HCT116 (cell line): ENCODE results near the gene SLC35E4. TPM values are rescaled to one million over a fixed set of nuclear protein-coding genes. Genes with fewer than 3 reads are reported as not detected.

Experiments
- ATAC-seq: fragments of 200-7000 bp; cut with Tn5 transposase; 2 replicates; pipeline ENCODE4 v1.9.1; 2020; ENCODE audit warnings: mild to moderate bottlenecking, moderate library complexity
- BruUV-seq: library from RNA; stranded (reverse); fragments of 400-500 nt; replicated peaks from 2 replicates; lab custom pipeline; 2021; lab: Mats Ljungman, UMichigan
- CTCF ChIA-PET: fragments of 300-600 bp; sonication (Branson Sonifier 250); formaldehyde crosslinking; loops from one replicate; lab custom pipeline; 2021; ENCODE audit warnings: antibody characterized with exemption; lab: Charles Lee
- POLR2A ChIA-PET: fragments of 300-600, 350-600 bp; sonication (Branson Sonifier 250); formaldehyde crosslinking; loops from one replicate; lab custom pipeline; 2021; ENCODE audit warnings: antibody characterized with exemption; lab: Charles Lee
- RAD21 ChIA-PET, 2 experiments: fragments of 300-600 bp; sonication (Branson Sonifier 250); formaldehyde crosslinking; loops; one replicate each; lab custom pipeline; 2023; ENCODE audit warnings: low total read pairs in 2 of 2; ENCODE audit not compliant: uncharacterized antibody in 2 of 2, unreplicated experiment in 2 of 2, low non-redundant PET in 1 of 2; lab: Charles Lee
- DNase-seq: peaks from one replicate; pipeline ENCODE4 v3.0.0-alpha.2; 2010; ENCODE audit warnings: low read depth, low spot score
- H2AFZ ChIP-seq: fragments of 200-600 bp; shearing (Covaris generic), sonication (generic); 2 replicates; pipeline ENCODE4 v1.6.1; 2017; ENCODE audit warnings: low read depth, mixed run types, mixed read lengths, antibody characterized with exemption, low read length; ENCODE audit not compliant: poor library complexity, severe bottlenecking
- H3K27ac ChIP-seq: 2 replicates; pipeline ENCODE4 v1.5.1; 2012; ENCODE audit warnings: low read depth, low read length
- H3K27me3 ChIP-seq: fragments of 200-600 bp; sonication (generic); 2 replicates; pipeline ENCODE4 v1.6.1; 2016; ENCODE audit warnings: mixed run types, low read length, mixed read lengths; ENCODE audit not compliant: insufficient read depth
- H3K36me3 ChIP-seq, 2 experiments: fragments of 200-500 bp in 1 of 2; fragments of 200-600 bp in 1 of 2; sonication (Bioruptor generic) in 1 of 2; sonication (generic) in 1 of 2; 2 replicates each; pipeline versions ENCODE4 v1.5.1 to v1.6.1; 2014 to 2016; ENCODE audit warnings: low read length in 2 of 2, inconsistent platforms in 1 of 2, mixed read lengths in 1 of 2, mixed run types in 1 of 2; ENCODE audit not compliant: insufficient read depth in 2 of 2, control insufficient read depth in 1 of 2
- H3K4me1 ChIP-seq, 2 experiments: fragments of 200-600 bp in 1 of 2; sonication (generic) in 1 of 2; 2 replicates each; pipeline versions ENCODE4 v1.5.1 to v1.6.1; 2012 to 2017; ENCODE audit warnings: low read length in 2 of 2, inconsistent platforms in 1 of 2, mild to moderate bottlenecking in 1 of 2, mixed read lengths in 1 of 2, mixed run types in 1 of 2, moderate library complexity in 1 of 2; ENCODE audit not compliant: insufficient read depth in 2 of 2, control insufficient read depth in 1 of 2
- H3K4me2 ChIP-seq: fragments of 200-600 bp; sonication (generic); 2 replicates; pipeline ENCODE4 v1.6.1; 2017; ENCODE audit warnings: mixed run types, low read length, mixed read lengths
- H3K4me3 ChIP-seq, 2 experiments: fragments of 200-600 bp in 1 of 2; sonication (generic) in 1 of 2; replicated peaks in 1 of 2; 2 replicates each; pipeline ENCODE4 v1.5.1; 2011 to 2016; ENCODE audit warnings: low read length in 2 of 2, control low read depth in 1 of 2, low read depth in 1 of 2, mild to moderate bottlenecking in 1 of 2, mixed read lengths in 1 of 2, mixed run types in 1 of 2
- H3K79me2 ChIP-seq: fragments of 200-600 bp; sonication (generic); 2 replicates; pipeline ENCODE4 v1.6.1; 2017; ENCODE audit warnings: mild to moderate bottlenecking, mixed run types, low read length, moderate library complexity, mixed read lengths; ENCODE audit not compliant: insufficient read depth
- H3K9ac ChIP-seq: fragments of 200-600 bp; sonication (generic); 2 replicates; pipeline ENCODE4 v1.6.1; 2016; ENCODE audit warnings: low read length, mixed read lengths
- H3K9me2 ChIP-seq: fragments of 200-600 bp; sonication (generic), shearing (Covaris generic); 2 replicates; pipeline ENCODE4 v1.6.1; 2017; ENCODE audit warnings: mixed run types, mild to moderate bottlenecking, moderate library complexity; ENCODE audit not compliant: insufficient read depth
- H3K9me3 ChIP-seq, 2 experiments: fragments of 200-500 bp in 1 of 2; fragments of 200-600 bp in 1 of 2; sonication (Bioruptor generic) in 1 of 2; sonication (generic) in 1 of 2; 2 replicates each; pipeline ENCODE4 v1.6.1; 2014 to 2017; ENCODE audit warnings: low read length in 2 of 2, mixed read lengths in 2 of 2, inconsistent platforms in 1 of 2, low read depth in 1 of 2, mild to moderate bottlenecking in 1 of 2, mixed run types in 1 of 2, moderate library complexity in 1 of 2; ENCODE audit not compliant: control insufficient read depth in 1 of 2, insufficient read depth in 1 of 2
- H4K20me1 ChIP-seq: fragments of 200-600 bp; sonication (generic), shearing (Covaris generic); 2 replicates; pipeline ENCODE4 v1.6.1; 2017; ENCODE audit warnings: mixed run types, mild to moderate bottlenecking, moderate library complexity; ENCODE audit not compliant: insufficient read depth
- CBX3 ChIP-seq: IDR thresholded peaks from 2 replicates; pipeline ENCODE4 v1.6.1; 2012; ENCODE audit warnings: low read depth
- CEBPB ChIP-seq: IDR thresholded peaks from 2 replicates; pipeline ENCODE4 v1.6.1; 2012; ENCODE audit warnings: low read depth
- ELF1 ChIP-seq: IDR thresholded peaks from 2 replicates; pipeline ENCODE4 v1.6.1; 2012; ENCODE audit warnings: low read depth, borderline replicate concordance
- EZH2 ChIP-seq: fragments of 200-600 bp; sonication (generic); IDR thresholded peaks from 2 replicates; pipeline ENCODE4 v1.6.1; 2017; ENCODE audit warnings: antibody characterized with exemption, mixed run types
- EZH2phosphoT487 ChIP-seq: fragments of 200-600 bp; IDR thresholded peaks from 2 replicates; pipeline ENCODE4 v1.6.1; 2018; ENCODE audit warnings: antibody characterized with exemption, borderline replicate concordance
- JUND ChIP-seq: IDR thresholded peaks from 2 replicates; pipeline ENCODE4 v1.6.1; 2012
- RAD21 ChIP-seq: IDR thresholded peaks from 2 replicates; pipeline ENCODE4 v1.6.1; 2012; ENCODE audit warnings: low read depth, mild to moderate bottlenecking
- SP1 ChIP-seq: IDR thresholded peaks from 2 replicates; pipeline ENCODE4 v1.6.1; 2012; ENCODE audit warnings: low read depth
- SRF ChIP-seq: IDR thresholded peaks from 2 replicates; pipeline ENCODE4 v1.6.1; 2012; ENCODE audit warnings: low read depth
- TCF7L2 ChIP-seq: IDR thresholded peaks from 2 replicates; pipeline ENCODE4 v1.7.0; 2011; ENCODE audit warnings: borderline replicate concordance, inconsistent platforms; ENCODE audit not compliant: insufficient read depth, insufficient read length; ENCODE audit errors: extremely low read depth
- YY1 ChIP-seq: IDR thresholded peaks from 2 replicates; pipeline ENCODE4 v1.6.1; 2011; ENCODE audit warnings: low read length, low read depth, moderate library complexity, mild to moderate bottlenecking; ENCODE audit not compliant: insufficient replicate concordance; ENCODE audit errors: extremely low read depth
- ZFX ChIP-seq: fragments of 450-650 bp; IDR thresholded peaks from 2 replicates; pipeline ENCODE4 v1.6.1; 2017
- intact Hi-C: fragments of 100-400 bp; cut with micrococcal nuclease; formaldehyde crosslinking; loops from 2 replicates; pipeline ENCODE4 v1.10.0; 2022
- total RNA-seq: library from RNA; stranded (reverse); gene quantifications from one replicate; pipeline ENCODE4 v1.2.1, GENCODE V29; 2021; ENCODE audit not compliant: unreplicated experiment
- TF ChIP-seq, protein P1 (sequence below): IDR thresholded peaks from 2 replicates; pipeline ENCODE4 v1.6.1; 2012; ENCODE audit warnings: low read depth
- TF ChIP-seq, protein P2 (sequence below), 3 experiments: fragments of 200-600 bp in 1 of 3; sonication (generic) in 1 of 3; IDR thresholded peaks in 2 of 3; conservative IDR thresholded peaks in 1 of 3; 2 replicates each; pipeline ENCODE4 v1.5.1; 2012 to 2017; ENCODE audit warnings: low read depth in 2 of 3, low read length in 2 of 3, antibody characterized with exemption in 1 of 3, borderline replicate concordance in 1 of 3, control low read depth in 1 of 3, mild to moderate bottlenecking in 1 of 3, mixed read lengths in 1 of 3, mixed run types in 1 of 3, moderate library complexity in 1 of 3; ENCODE audit not compliant: insufficient read depth in 1 of 3
- TF ChIP-seq, protein P3 (sequence below): IDR thresholded peaks from 2 replicates; pipeline ENCODE4 v1.6.1; 2012

The SLC35E4 gene
- total RNA-seq, 1 experiment from 2014 or later = 6.2 TPM

DNA sequence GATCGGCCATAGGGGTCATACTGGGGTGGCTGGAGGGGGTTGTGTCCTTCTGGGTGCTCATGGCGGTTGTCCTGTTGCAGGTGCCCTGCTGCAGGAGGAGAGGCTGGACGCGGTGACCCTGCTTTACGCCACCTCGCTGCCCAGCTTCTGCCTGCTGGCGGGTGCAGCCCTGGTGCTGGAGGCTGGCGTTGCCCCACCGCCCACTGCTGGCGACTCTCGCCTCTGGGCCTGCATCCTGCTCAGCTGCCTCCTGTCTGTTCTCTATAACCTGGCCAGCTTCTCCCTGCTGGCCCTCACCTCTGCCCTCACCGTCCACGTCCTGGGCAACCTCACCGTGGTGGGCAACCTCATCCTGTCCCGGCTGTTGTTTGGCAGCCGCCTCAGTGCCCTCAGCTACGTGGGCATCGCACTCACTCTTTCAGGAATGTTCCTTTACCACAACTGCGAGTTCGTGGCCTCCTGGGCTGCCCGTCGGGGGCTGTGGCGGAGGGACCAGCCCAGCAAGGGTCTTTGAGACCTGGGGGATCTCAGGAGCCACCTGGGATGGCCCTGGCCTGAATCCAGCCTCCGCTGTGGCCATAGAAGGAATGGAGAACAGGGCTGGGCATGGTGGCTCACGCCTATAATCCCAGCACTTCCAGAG is 11.1 kb downstream of the SLC35E4 start:
- H3K4me2 ChIP-seq = no peak overlapping the region
- CTCF ChIA-PET = no interaction called here
- ATAC-seq (no peak), DNase-seq (no peak)
- no peaks in the 10 kb centered on the region for H4K20me1 ChIP-seq
- no peaks in the 10 kb centered on the region for H3K79me2 ChIP-seq
- no peaks in the 10 kb centered on the region for H3K9me3 ChIP-seq
- RAD21 ChIA-PET = no interaction called here
- no peak overlapping the region for H3K9ac ChIP-seq
- no peaks in the 10 kb centered on the region for H3K9me2 ChIP-seq
- TF ChIP-seq, protein P1, sequence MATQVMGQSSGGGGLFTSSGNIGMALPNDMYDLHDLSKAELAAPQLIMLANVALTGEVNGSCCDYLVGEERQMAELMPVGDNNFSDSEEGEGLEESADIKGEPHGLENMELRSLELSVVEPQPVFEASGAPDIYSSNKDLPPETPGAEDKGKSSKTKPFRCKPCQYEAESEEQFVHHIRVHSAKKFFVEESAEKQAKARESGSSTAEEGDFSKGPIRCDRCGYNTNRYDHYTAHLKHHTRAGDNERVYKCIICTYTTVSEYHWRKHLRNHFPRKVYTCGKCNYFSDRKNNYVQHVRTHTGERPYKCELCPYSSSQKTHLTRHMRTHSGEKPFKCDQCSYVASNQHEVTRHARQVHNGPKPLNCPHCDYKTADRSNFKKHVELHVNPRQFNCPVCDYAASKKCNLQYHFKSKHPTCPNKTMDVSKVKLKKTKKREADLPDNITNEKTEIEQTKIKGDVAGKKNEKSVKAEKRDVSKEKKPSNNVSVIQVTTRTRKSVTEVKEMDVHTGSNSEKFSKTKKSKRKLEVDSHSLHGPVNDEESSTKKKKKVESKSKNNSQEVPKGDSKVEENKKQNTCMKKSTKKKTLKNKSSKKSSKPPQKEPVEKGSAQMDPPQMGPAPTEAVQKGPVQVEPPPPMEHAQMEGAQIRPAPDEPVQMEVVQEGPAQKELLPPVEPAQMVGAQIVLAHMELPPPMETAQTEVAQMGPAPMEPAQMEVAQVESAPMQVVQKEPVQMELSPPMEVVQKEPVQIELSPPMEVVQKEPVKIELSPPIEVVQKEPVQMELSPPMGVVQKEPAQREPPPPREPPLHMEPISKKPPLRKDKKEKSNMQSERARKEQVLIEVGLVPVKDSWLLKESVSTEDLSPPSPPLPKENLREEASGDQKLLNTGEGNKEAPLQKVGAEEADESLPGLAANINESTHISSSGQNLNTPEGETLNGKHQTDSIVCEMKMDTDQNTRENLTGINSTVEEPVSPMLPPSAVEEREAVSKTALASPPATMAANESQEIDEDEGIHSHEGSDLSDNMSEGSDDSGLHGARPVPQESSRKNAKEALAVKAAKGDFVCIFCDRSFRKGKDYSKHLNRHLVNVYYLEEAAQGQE = no peak
- TF ChIP-seq SRF = no peak
- no peak for TF ChIP-seq TCF7L2
- TF ChIP-seq, protein P2, sequence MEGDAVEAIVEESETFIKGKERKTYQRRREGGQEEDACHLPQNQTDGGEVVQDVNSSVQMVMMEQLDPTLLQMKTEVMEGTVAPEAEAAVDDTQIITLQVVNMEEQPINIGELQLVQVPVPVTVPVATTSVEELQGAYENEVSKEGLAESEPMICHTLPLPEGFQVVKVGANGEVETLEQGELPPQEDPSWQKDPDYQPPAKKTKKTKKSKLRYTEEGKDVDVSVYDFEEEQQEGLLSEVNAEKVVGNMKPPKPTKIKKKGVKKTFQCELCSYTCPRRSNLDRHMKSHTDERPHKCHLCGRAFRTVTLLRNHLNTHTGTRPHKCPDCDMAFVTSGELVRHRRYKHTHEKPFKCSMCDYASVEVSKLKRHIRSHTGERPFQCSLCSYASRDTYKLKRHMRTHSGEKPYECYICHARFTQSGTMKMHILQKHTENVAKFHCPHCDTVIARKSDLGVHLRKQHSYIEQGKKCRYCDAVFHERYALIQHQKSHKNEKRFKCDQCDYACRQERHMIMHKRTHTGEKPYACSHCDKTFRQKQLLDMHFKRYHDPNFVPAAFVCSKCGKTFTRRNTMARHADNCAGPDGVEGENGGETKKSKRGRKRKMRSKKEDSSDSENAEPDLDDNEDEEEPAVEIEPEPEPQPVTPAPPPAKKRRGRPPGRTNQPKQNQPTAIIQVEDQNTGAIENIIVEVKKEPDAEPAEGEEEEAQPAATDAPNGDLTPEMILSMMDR (IDR thresholded peaks at IDR 0.05 in 2 of 3, conservative IDR thresholded peaks at IDR 0.05 in 1 of 3; ENCODE audit: borderline replicate concordance in 1 of 3, insufficient read depth in 1 of 3, low read depth in 2 of 3, low read length in 2 of 3) = no peak
- no peak for TF ChIP-seq SP1
- no peak for TF ChIP-seq ELF1
- no peak for TF ChIP-seq JUND
- no peak for TF ChIP-seq CBX3
- TF ChIP-seq, protein P3, sequence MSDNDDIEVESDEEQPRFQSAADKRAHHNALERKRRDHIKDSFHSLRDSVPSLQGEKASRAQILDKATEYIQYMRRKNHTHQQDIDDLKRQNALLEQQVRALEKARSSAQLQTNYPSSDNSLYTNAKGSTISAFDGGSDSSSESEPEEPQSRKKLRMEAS = no peak
- TF ChIP-seq ZFX = no peak
- TF ChIP-seq RAD21 = no peak
- no peak for TF ChIP-seq YY1
- TF ChIP-seq EZH2 = no peak
- no peak for TF ChIP-seq CEBPB
- no peak for TF ChIP-seq EZH2phosphoT487
- intact Hi-C loops = no loop called here
- H3K36me3 ChIP-seq = no peaks in the 10 kb centered on the region
- no peak overlapping the region for H2AFZ ChIP-seq
- H3K27ac ChIP-seq = no peak overlapping the region
- H3K27me3 ChIP-seq = no peaks in the 10 kb centered on the region
- POLR2A ChIA-PET = no interaction called here
- H3K4me1 ChIP-seq = peaks cover 18 to 31% of the 10 kb centered on the region in 2 experiments
- BruUV-seq = no TSS peak
- no peak overlapping the region for H3K4me3 ChIP-seq
